Fibroblast of skin of right quadriceps (primary cell): Measurements from ENCODE around the gene AHI1.

ENCODE experiments used
- DNase-seq: peaks from one replicate; pipeline ENCODE4 v3.0.0-alpha.2; 2013

AHI1 gene

DNA sequence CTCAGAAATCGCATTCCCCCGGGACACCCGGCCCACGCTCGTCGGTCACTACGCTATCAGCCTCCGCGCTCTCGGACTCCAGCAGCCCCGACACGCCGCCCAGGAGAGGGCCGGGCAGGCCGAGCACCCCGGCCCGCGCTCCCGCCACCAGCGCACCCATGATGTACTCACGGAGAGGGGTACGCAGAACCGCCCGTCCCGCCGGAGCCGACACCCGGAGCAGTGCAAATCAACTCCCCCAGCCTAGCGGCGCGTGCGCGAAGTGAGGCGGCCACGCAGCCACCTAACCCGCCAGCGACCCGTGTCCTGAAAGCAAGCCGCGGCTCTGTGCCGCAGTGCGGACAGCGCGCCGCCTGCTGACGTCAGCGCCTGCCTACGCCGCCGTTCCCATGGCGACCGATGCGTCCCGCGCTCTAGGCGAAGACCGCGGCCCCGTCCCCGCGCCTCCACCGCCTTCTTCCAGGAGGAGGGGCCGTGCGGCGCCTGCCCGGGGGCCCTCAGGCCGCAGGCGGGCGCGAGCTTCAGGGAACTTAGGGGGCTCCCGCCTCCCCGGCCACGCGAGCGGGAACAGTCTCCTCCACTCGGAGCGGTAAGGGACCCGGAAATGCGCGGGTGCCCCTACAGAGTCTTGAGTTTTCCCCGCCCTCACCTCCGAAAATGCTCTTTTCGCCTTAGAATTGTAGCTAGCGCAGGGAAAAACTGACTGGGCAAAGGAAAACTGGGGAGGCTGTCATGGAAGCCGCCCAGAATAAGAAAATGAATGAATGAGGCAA is at the start of gene AHI1:
Gene AHI1 (minus strand): TSS at position 329 of the 773 bp plus-strand sequence. CDS start 5,503 bp downstream, outside the sequence.
- peak; percentile 91 for DNase-seq

DNA sequence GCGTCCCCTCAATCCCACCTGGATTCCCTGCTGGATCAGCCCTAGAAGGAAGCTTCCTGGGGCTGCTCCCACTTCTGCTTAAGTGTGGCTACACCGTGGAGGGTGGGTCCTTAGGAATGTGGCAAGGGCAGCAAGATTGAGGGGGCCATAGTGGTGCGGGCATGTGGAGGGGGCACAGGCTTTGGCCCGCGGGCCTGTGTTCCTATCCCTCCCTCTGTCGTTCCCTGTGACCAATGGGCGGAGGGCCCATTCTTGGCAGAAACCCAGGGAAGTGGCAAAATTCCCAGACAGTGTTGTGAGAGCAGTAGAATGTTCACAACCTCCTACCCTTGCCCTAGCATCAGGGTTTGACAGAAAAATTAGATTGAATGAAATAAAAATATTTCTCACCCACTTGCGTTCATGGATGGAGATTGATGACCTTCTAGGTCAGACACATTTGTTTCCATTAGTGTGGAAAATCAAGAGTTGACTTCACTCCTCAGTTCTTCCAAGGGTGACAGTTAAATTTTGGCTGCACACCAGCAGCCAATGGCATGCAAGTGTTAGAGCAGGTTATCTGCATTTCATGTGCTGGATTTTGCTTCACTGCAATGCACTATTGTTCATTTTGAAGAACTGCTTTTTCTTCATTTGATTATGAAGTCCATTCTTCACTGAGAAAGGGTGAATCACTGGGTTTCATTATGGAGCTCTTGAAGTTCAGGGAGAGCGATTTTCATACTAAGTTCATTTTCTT is 49.3 kb upstream of the AHI1 start:
- no peak for DNase-seq

DNA sequence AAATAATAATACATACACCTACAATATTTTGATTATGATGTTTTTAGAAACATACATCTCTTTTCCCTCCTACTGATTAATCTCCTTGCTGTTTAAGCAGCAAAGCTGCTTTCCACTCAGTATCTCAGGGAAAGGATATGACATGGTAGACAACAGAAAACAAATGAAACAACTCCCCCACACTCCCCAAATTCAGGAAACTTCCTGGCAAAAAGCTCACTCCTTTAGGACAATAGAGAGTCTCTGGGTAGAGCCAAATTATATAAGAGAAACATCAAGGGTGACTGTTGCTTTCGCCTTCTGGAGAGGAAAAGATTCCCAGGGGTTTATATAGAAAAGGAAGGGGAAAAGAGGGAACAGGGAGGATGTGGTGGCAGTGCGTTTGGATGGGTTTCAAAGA is 48.7 kb upstream of the AHI1 start:
- DNase-seq = no peak

- DNase-seq = peak; percentile 45
These were observed 42.8 kb upstream of the AHI1 start for GRCh38 chr6:135540207-135540840.

- peak; percentile 78 for DNase-seq
These were observed 40.3 kb upstream of the AHI1 start for GRCh38 chr6:135537741-135538301.

DNA sequence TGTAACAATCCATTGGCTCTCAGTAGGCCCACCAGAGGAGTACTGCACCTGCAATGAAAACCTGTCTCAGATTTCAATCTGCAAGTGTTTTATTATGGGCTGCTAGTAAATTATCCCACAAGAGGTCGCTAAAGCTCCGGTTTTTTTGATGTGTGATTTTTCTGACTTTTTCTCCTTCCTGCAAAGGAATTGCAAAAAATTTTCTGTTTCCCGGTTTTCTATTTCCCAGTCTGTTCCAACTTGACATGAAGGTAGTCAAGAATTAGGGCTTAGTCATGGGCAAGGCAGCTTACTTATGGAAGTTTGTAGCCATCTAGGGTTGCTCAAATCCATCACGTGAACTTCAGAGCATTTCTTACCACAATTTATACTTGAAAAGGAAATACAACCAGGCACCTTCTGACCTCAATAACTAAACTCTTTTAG is 38.5 kb upstream of the AHI1 start:
- DNase-seq = peak; percentile 93

GRCh38 chr6:135534773-135535380 is 37.3 kb upstream of the AHI1 start:
- DNase-seq = peak; percentile 50

GRCh38 chr6:135532559-135532958 is 35.0 kb upstream of the AHI1 start:
- DNase-seq = no peak

DNA sequence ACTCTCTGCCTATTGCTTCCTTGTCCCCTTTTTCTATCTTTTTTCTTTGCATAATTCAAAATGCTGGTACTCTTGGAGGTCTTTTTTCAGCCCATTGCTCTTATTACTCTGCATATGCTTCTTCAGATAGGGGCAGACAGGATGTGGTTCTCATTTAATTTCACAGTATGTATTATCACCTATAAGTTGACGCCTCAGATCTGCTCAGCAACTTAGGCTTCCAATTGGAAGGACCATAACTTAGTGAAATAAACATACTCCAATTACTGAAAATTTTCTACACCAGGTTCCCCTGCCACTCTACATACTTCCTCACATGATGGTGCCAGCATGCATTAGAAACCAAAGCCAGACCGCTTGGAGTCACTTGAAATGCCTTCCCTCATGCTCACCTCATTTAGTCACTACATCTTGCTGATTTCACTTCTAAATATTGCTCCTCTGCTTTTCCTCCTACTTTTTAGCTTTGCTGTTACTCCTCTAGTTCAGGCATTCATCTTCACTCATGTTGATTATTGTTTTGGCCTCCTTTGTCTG is 34.5 kb upstream of the AHI1 start:
- no peak for DNase-seq

- DNase-seq = no peak
These were observed 32.6 kb upstream of the AHI1 start for GRCh38 chr6:135530113-135530512.

GRCh38 chr6:135527960-135528249 is 30.4 kb upstream of the AHI1 start:
- DNase-seq = no peak

DNA sequence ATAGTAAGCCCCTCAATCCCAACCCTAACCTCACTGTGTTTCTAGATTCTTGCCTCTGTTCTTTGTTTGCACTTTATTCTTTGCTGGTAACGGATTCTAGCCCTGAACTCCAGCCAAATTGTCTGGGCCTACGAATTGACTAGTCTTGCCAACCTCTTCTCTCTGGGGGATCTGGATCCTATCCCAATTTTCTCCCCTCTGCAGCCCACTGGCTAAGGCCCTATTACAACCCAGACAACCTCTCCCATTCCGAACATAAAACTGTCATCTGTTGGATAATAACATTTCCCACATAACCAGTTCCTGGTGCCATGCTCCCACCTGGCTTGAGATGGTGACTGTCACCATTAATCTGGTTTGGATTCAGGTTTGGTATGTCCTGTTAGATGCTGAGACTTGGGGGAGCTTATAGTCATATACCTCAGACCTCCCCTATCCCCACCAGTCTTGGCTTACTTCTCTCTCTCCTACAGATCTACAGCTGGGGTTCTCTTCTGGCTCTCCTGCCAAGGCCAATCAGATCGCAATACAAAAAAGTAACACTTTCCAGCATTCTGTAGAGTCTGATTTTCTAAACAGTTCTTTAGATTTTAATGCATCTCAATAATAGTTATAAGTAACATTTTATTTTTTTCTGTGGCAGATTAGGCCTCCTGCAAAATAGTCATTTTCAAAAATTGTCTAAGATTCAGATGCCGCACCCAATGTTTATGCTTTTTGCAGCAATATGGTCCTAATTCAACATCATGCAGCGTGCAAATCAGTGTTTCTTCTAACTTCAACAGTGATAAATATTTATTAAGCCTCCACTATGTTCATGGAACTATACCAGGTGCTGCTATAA is 29.8 kb upstream of the AHI1 start:
- no peak for DNase-seq

DNA sequence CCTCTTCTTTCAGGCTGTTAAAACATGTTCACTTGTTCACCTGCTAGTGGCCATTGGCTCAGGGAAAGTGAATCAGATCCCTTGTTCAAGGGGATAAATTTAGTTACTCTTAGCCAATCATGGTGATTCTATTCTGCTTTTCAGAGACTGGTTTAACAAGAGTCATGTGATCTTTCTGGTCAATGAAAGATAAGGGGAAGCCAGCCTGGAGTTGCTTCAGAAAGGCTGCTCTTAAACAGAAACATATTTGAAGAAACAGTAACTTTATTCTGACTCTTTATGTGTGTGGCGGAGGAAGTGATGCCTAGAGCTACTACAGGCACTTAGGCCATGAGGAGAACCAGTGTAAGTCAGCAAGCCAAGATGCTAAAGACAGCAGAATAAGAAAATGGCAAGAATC is 28.1 kb upstream of the AHI1 start:
- DNase-seq = no peak

GRCh38 chr6:135522965-135523692 is 25.6 kb upstream of the AHI1 start:
- peak; percentile 3 for DNase-seq

DNA sequence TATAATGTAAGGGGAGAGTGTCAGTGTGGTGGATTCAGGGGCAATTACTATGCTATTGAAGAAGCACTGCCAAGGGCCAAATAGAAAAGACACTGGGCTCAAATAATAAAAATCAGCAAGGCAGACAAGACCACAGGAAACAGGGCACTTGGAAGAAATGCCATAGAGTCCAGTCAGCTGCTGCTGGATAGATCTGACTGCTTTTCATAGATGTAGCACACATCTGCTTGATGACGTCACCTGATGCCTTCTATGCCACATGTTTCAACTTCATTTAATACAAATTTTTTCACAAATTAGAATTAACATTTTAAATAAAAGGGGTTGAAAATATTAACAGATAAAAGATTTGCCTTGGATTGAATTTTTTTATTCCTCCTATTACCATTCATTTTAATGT is 23.9 kb upstream of the AHI1 start:
- DNase-seq = peak; percentile 45

- peak; percentile 32 for DNase-seq
These were observed 23.2 kb upstream of the AHI1 start for GRCh38 chr6:135520781-135521180.

- DNase-seq = no peak
These were observed 21.8 kb upstream of the AHI1 start for GRCh38 chr6:135519348-135519747.

DNA sequence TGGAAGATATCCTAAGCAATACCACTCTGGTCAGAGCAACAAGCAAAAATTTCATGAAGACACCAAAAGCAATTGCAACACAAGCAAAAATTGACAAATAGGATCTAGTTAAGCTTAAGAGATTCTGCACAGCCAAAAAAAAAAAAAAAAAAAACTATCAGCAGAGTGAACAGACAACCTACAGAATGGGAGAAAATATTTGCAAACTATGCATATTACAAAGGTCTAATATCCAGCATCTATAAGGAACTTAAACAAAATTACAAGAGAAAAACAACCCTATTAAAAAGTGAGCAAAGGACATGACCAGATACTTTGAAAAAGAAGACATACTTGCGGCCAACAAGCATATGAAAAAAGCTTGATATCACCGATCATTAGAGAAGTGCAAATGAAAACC is 20.0 kb upstream of the AHI1 start:
- no peak for DNase-seq

- DNase-seq = no peak
These were observed 17.2 kb upstream of the AHI1 start for GRCh38 chr6:135514706-135515105.

DNA sequence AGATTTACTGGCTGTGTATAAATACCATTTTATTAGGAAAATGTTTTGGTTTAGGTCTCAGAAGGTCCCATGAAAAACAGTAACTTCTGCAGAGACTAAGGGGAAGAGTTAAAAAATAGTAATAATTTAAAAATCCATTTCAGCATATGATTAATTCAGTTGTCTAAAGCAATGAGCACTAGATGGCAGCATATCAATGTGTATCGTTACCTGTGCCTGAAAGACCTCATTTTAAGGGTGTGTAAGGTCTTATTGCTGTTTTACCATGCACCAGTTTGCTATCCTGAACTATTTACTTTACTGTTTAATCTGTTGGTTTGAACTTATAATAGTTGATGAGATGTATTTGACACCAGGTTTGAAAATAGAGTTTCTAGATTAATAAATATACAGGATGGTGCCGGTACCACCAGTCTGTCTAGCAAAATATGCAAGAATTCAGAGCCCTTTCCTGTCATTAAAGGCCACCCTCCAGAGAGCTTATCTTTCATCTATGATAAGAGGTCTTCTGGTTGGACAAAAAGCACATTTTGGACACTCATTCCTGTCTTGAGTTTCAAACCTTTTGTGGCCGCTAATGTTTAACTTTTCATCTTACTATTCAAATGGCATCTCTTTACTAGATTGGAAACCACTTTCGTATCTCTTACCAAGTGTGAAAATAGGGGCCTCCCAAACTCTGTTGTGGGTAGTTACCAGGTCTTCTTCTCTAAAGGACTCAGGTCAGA is 8.9 kb upstream of the AHI1 start:
- DNase-seq = peak; percentile 56

DNA sequence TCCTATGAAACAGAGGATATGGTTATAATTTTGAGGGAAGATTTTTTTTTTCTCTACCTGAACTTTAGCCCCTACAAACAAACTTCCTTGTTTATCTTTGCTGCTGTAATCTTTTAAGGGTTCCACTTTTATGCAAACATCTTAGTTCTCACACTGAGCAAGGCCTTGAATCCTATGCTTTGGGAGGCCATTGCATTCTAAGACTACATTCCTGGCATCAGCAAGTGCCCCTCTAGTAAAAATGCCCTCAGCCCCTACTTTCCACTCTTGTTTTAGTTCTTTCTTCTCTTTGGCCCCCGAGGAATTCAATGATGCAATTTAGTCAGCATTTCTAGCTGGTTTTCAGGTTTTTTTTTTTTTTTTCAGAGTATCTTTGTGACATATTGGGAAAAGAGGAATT is 8.1 kb upstream of the AHI1 start:
- peak; percentile 29 for DNase-seq
